ENCODE data around the gene POLR1A.

The POLR1A gene

DNA sequence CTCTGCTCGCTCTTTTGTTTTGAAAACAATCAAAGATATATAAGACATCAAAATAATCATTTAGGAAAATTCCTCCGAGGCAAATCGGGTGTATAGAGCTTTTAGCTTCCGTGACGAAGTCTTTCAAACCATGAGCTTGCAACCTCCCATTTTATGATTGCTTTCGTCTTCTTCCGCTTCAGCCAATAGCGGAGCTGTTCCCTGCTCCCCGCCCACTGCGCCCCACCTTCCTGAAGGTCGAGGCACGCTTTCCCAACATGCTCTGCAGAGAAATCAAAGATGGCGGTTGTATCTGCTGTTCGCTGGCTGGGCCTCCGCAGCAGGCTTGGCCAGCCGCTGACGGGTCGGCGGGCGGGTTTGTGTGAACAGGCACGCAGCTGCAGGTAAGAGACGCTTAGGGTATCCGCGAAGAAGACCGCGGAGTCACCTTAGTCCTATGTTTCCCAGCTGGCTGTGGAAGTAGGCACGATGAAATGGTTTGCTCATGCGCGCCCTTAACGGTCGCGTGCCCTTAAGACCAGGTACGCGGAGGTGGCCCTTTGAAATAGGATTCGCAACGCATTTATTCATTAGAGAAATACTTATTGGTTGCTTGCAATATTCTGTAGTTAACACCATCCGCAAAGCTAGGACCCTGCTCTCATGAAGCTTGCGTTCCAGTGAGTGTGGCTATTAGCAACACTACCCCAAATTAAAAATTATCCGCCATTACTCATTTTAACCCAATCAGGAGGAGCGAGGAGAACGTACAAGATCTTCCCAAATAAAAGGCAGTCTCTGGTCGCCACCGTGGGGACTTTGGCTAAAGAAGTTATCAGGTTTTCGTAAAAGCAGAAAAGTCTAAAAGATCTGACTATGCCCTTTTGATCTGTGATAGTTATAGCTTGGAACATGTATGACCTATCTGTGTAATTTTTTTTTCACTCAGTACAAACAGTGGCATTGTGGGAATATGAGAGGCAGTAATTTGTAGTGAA, 571 bp upstream of the POLR1A start, which contains the start of gene PTCD3:
PTCD3 (plus strand) TSS at position 267 of the 977 bp plus-strand sequence; CDS start at position 280, 13 bp downstream.
- Histone ChIP-seq H3K4me1 (ENCODE audit: insufficient read depth, low read length) (peaks cover 54% of the 10 kb centered on the region), H3K4me2 (ENCODE audit: insufficient read depth, low read length) (peak within 1 kb of the TSS; percentile 94), H3K27me3 (ENCODE audit: insufficient read depth, low read length, poor library complexity) (no peaks in the 10 kb centered on the region), H3K79me2 (ENCODE audit: insufficient read depth, low read length) (peaks cover 97% of the 10 kb centered on the region), H2AFZ (ENCODE audit: low read depth, low read length) (peak within 1 kb of the TSS; percentile 96), H4K20me1 (ENCODE audit: insufficient read depth, low read length) (peaks cover 27% of the 10 kb centered on the region; the same call in 1 of the 2 replicates), H3K9ac (ENCODE audit: low read depth, low read length) (peak within 1 kb of the TSS; percentile 66), H3K4me3 (ENCODE audit: low read depth in 1 of 2, low read length in 2 of 2) (peak within 1 kb of the TSS; percentile 85 to 95), H3K27ac (ENCODE audit: low read length) (peak within 1 kb of the TSS; percentile 80), H3K36me3 (ENCODE audit: insufficient read depth, low read length) (peaks cover 60% of the 10 kb centered on the region), H3K9me3 (ENCODE audit: insufficient read depth, low read length, severe bottlenecking) (no peaks in the 10 kb centered on the region)
- TF ChIP-seq CTCF (IDR thresholded peaks at IDR 0.05; ENCODE audit: borderline replicate concordance, extremely low read depth, low read length, poor library complexity, severe bottlenecking) = no peak
- TF ChIP-seq EZH2 (IDR thresholded peaks at IDR 0.05; ENCODE audit: borderline replicate concordance, low read depth, low read length, severe bottlenecking) = no peak
- ATAC-seq (ENCODE audit: insufficient read depth, low read depth) (peak; percentile 91), DNase-seq (peak; percentile 96)

- H4K20me1 ChIP-seq (ENCODE audit: insufficient read depth, low read length) = peaks cover 22% of the 10 kb centered on the region; the same call in 1 of the 2 replicates
- DNase-seq (no peak), ATAC-seq (ENCODE audit: insufficient read depth, low read depth) (no peak)
- H3K27me3 ChIP-seq (ENCODE audit: insufficient read depth, low read length, poor library complexity) = no peaks in the 10 kb centered on the region
- no peaks in the 10 kb centered on the region for H3K9me3 ChIP-seq (ENCODE audit: insufficient read depth, low read length, severe bottlenecking)
- peaks cover 42% of the 10 kb centered on the region for H3K4me1 ChIP-seq (ENCODE audit: insufficient read depth, low read length)
- TF ChIP-seq EZH2 (IDR thresholded peaks at IDR 0.05; ENCODE audit: borderline replicate concordance, low read depth, low read length, severe bottlenecking) (no peak), CTCF (IDR thresholded peaks at IDR 0.05; ENCODE audit: borderline replicate concordance, extremely low read depth, low read length, poor library complexity, severe bottlenecking) (no peak)
- H3K9ac ChIP-seq (ENCODE audit: low read depth, low read length) = no peak overlapping the region
- H3K4me3 ChIP-seq (ENCODE audit: low read depth in 1 of 2, low read length in 2 of 2) = no peak overlapping the region
- peaks cover 94% of the 10 kb centered on the region for H3K79me2 ChIP-seq (ENCODE audit: insufficient read depth, low read length)
- peaks cover 67% of the 10 kb centered on the region for H3K36me3 ChIP-seq (ENCODE audit: insufficient read depth, low read length)
- no peak overlapping the region for H2AFZ ChIP-seq (ENCODE audit: low read depth, low read length)
- H3K4me2 ChIP-seq (ENCODE audit: insufficient read depth, low read length) = 0 out of 2 replicates have a peak overlapping the region, but pooled peaks have one; percentile 94
- no peak overlapping the region for H3K27ac ChIP-seq (ENCODE audit: low read length)
Measured at GRCh38 chr2:86102157-86102556, 3.5 kb downstream of the POLR1A start.

- H3K36me3 ChIP-seq (ENCODE audit: insufficient read depth, low read length) = peaks cover 90% of the 10 kb centered on the region
- DNase-seq (no peak), ATAC-seq (ENCODE audit: insufficient read depth, low read depth) (no peak)
- H3K4me2 ChIP-seq (ENCODE audit: insufficient read depth, low read length) = no peak overlapping the region
- H3K27ac ChIP-seq (ENCODE audit: low read length) = no peak overlapping the region
- H4K20me1 ChIP-seq (ENCODE audit: insufficient read depth, low read length) = peaks cover 19% of the 10 kb centered on the region; the same call in 1 of the 2 replicates
- H3K9me3 ChIP-seq (ENCODE audit: insufficient read depth, low read length, severe bottlenecking) = no peaks in the 10 kb centered on the region
- no peak overlapping the region for H2AFZ ChIP-seq (ENCODE audit: low read depth, low read length)
- peaks cover 14% of the 10 kb centered on the region for H3K4me1 ChIP-seq (ENCODE audit: insufficient read depth, low read length)
- TF ChIP-seq CTCF (IDR thresholded peaks at IDR 0.05; ENCODE audit: borderline replicate concordance, extremely low read depth, low read length, poor library complexity, severe bottlenecking) = no peak
- TF ChIP-seq EZH2 (IDR thresholded peaks at IDR 0.05; ENCODE audit: borderline replicate concordance, low read depth, low read length, severe bottlenecking) = no peak
- H3K79me2 ChIP-seq (ENCODE audit: insufficient read depth, low read length) = peaks cover 83% of the 10 kb centered on the region
- no peak overlapping the region for H3K4me3 ChIP-seq (ENCODE audit: low read depth in 1 of 2, low read length in 2 of 2)
- H3K9ac ChIP-seq (ENCODE audit: low read depth, low read length) = no peak overlapping the region
- H3K27me3 ChIP-seq (ENCODE audit: insufficient read depth, low read length, poor library complexity) = no peaks in the 10 kb centered on the region
Measured at GRCh38 chr2:86097913-86098312, 7.8 kb downstream of the POLR1A start.

All from DND-41 (cell line).